ENCODE results near the gene ZNF79. TPM values are rescaled to one million over a fixed set of nuclear protein-coding genes. Genes with fewer than 3 reads are reported as not detected.

Gene ZNF79
- total and polyA plus RNA-seq, 9 donors = 3.9 to 12.3 (median 10.5) TPM

DNA sequence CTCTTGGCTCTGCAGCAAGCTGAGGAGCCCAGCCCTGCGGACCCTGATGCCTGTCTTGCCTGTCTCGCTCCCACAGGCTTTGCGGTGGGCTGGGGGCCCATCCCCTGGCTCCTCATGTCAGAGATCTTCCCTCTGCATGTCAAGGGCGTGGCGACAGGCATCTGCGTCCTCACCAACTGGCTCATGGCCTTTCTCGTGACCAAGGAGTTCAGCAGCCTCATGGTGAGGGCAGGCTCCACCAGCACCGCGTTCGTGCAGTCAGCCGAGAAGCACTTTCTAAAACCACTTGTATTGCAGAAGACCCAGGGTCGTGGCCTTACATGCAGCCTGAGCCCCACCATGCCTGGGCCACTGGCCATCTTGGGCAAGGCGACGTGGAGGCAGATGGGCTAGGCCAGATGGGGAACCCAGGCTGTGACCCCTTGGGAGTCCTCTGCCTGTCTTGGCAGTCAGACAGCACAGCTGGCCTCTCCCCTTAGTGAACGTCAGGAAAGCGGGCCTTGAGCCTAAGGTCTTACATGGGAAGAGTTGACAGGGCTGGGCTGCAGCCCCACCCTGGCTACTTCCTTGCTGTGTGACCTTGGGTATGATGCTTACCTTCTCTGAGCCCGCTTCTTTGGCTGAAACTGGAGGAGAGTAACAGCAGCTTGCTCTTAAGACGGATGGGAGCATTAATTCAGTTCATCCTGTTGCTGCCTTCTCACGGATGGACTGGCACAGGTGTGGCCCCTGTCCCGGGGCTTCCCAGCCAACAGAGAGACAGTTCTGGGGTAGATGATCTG, 18.6 kb upstream of the ZNF79 start:
- no peak overlapping the region for H3K27ac ChIP-seq

GRCh38 chr9:127406799-127407491, 17.2 kb upstream of the ZNF79 start:
- Histone ChIP-seq H3K27me3 (no peaks in the 10 kb centered on the region), H3K27ac (no peak overlapping the region), H3K36me3 (no peaks in the 10 kb centered on the region), H3K4me1 (ENCODE audit: insufficient read depth) (no peaks in the 10 kb centered on the region), H3K4me3 (no peak overlapping the region), H3K9me3 (no peaks in the 10 kb centered on the region)
- TF ChIP-seq CTCF (IDR thresholded peaks at IDR 0.05) (no peak), POLR2A (IDR thresholded peaks at IDR 0.05) (no peak), EP300 (IDR thresholded peaks at IDR 0.05) (no peak)
- WGBS, 3 donors = 85 to 88% (median 86%) methylated on average over 13 of the region's 13 CpGs
- no peak for DNase-seq
- intact Hi-C loops (cut with DNase I) = no loop called here

More for the DNA sequence above, 18.6 kb upstream of the ZNF79 start:
- intact Hi-C loops (cut with DNase I) = no loop called here
- Histone ChIP-seq H3K36me3 (no peaks in the 10 kb centered on the region), H3K27me3 (no peaks in the 10 kb centered on the region), H3K4me1 (ENCODE audit: insufficient read depth) (no peaks in the 10 kb centered on the region), H3K4me3 (no peak overlapping the region), H3K9me3 (no peaks in the 10 kb centered on the region)
- DNase-seq = no peak
- 91 to 97% (median 92%) methylated on average over 20 of the region's 20 CpGs for WGBS, 3 donors
- TF ChIP-seq EP300 (IDR thresholded peaks at IDR 0.05) (no peak), POLR2A (IDR thresholded peaks at IDR 0.05) (no peak), CTCF (IDR thresholded peaks at IDR 0.05) (no peak)

DNA sequence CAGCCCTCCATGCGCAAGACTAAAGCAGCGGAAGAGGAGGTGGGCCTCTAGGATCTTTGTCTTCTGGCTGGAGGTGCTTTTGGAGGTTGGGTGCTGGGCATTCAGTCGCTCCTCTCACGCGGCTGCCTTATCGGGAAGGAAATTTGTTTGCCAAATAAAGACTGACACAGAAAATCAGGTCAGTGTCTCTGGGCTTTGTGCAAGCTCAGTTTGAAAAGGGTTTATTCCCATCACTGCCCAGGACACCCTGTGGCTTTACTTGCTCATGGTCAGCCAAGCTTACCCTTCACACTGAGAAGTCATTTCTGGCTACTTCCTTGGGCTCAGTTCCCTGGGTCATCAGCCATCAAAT, 16.7 kb upstream of the ZNF79 start:
- H3K36me3 ChIP-seq = no peaks in the 10 kb centered on the region

GRCh38 chr9:127411122-127411521, 13.1 kb upstream of the ZNF79 start:
- no peaks in the 10 kb centered on the region for H3K27me3 ChIP-seq
- 86 to 94% (median 89%) methylated on average over 4 of the region's 4 CpGs for WGBS, 3 donors
- TF ChIP-seq POLR2A (IDR thresholded peaks at IDR 0.05) (no peak), CTCF (IDR thresholded peaks at IDR 0.05) (no peak), EP300 (IDR thresholded peaks at IDR 0.05) (no peak)
- no peaks in the 10 kb centered on the region for H3K4me1 ChIP-seq (ENCODE audit: insufficient read depth)
- intact Hi-C loops (cut with DNase I) = no loop called here
- no peaks in the 10 kb centered on the region for H3K9me3 ChIP-seq
- no peak overlapping the region for H3K4me3 ChIP-seq
- H3K36me3 ChIP-seq = no peaks in the 10 kb centered on the region
- no peak overlapping the region for H3K27ac ChIP-seq
- no peak for DNase-seq

More for the DNA sequence above, 16.7 kb upstream of the ZNF79 start:
- no peak for DNase-seq
- H3K4me3 ChIP-seq = no peak overlapping the region
- intact Hi-C loops (cut with DNase I) = no loop called here
- H3K4me1 ChIP-seq (ENCODE audit: insufficient read depth) = no peaks in the 10 kb centered on the region
- no peak for TF ChIP-seq CTCF (IDR thresholded peaks at IDR 0.05)
- TF ChIP-seq EP300 (IDR thresholded peaks at IDR 0.05) = no peak
- TF ChIP-seq POLR2A (IDR thresholded peaks at IDR 0.05) = no peak
- no peaks in the 10 kb centered on the region for H3K9me3 ChIP-seq
- no peaks in the 10 kb centered on the region for H3K27me3 ChIP-seq
- no peak overlapping the region for H3K27ac ChIP-seq
- 68 to 81% (median 73%) methylated on average over 6 of the region's 6 CpGs for WGBS, 3 donors
